HS-5 (cell line): ENCODE results near the gene PPHLN1.

Experiments used
- DNase-seq: peaks from one replicate; pipeline ENCODE4 v3.0.0-alpha.2; 2012; ENCODE audit warnings: low read depth

Gene PPHLN1

GRCh38 chr12:42442311-42442759 is 116.4 kb downstream of the PPHLN1 start:
- DNase-seq = no peak

GRCh38 chr12:42442888-42443287 is 116.9 kb downstream of the PPHLN1 start:
- no peak for DNase-seq

GRCh38 chr12:42444192-42444943 is 118.4 kb downstream of the PPHLN1 start:
- no peak for DNase-seq

GRCh38 chr12:42445891-42446290 is 119.9 kb downstream of the PPHLN1 start:
- no peak for DNase-seq

GRCh38 chr12:42446761-42447160 is 120.8 kb downstream of the PPHLN1 start:
- no peak for DNase-seq

- DNase-seq = no peak
These were observed 121.4 kb downstream of the PPHLN1 start for GRCh38 chr12:42447371-42447786.

- DNase-seq = no peak
These were observed 122.9 kb downstream of the PPHLN1 start for GRCh38 chr12:42448841-42449240.

- DNase-seq = no peak
These were observed 124.3 kb downstream of the PPHLN1 start for GRCh38 chr12:42450248-42450647.

GRCh38 chr12:42458575-42458974 is 132.6 kb downstream of the PPHLN1 start:
- DNase-seq = no peak

GRCh38 chr12:42459336-42459847 is 133.4 kb downstream of the PPHLN1 start:
- no peak for DNase-seq

GRCh38 chr12:42462486-42462885 is 136.5 kb downstream of the PPHLN1 start:
- no peak for DNase-seq

GRCh38 chr12:42463671-42464070 is 137.7 kb downstream of the PPHLN1 start:
- DNase-seq = no peak

- DNase-seq = no peak
These were observed 142.4 kb downstream of the PPHLN1 start for GRCh38 chr12:42468341-42468821.

GRCh38 chr12:42468921-42469320 is 143.0 kb downstream of the PPHLN1 start:
- DNase-seq = no peak

GRCh38 chr12:42469355-42470175 is 143.6 kb downstream of the PPHLN1 start:
- no peak for DNase-seq

- DNase-seq = no peak
These were observed 146.4 kb downstream of the PPHLN1 start for GRCh38 chr12:42472376-42472775.

GRCh38 chr12:42473130-42473529 is 147.2 kb downstream of the PPHLN1 start:
- DNase-seq = no peak

GRCh38 chr12:42473561-42473960 is 147.6 kb downstream of the PPHLN1 start:
- no peak for DNase-seq

- DNase-seq = peak; percentile 71
These were observed 148.4 kb downstream of the PPHLN1 start for GRCh38 chr12:42474391-42474790.

- no peak for DNase-seq
These were observed 149.1 kb downstream of the PPHLN1 start for GRCh38 chr12:42475106-42475505.

- no peak for DNase-seq
These were observed 152.0 kb downstream of the PPHLN1 start for GRCh38 chr12:42477941-42478340.

GRCh38 chr12:42481368-42481767 is 155.4 kb downstream of the PPHLN1 start:
- no peak for DNase-seq
